NT2/D1 (cell line): Measurements from ENCODE around the gene MOB3B.

Source experiments
- YY1 ChIP-seq: IDR thresholded peaks from 2 replicates; pipeline ENCODE4 v1.6.1; 2011; ENCODE audit not compliant: insufficient read length, insufficient read depth
- ZNF274 ChIP-seq: IDR thresholded peaks from 2 replicates; pipeline ENCODE4 v1.6.1; 2011; ENCODE audit warnings: mild to moderate bottlenecking, low read depth, low read length

DNA sequence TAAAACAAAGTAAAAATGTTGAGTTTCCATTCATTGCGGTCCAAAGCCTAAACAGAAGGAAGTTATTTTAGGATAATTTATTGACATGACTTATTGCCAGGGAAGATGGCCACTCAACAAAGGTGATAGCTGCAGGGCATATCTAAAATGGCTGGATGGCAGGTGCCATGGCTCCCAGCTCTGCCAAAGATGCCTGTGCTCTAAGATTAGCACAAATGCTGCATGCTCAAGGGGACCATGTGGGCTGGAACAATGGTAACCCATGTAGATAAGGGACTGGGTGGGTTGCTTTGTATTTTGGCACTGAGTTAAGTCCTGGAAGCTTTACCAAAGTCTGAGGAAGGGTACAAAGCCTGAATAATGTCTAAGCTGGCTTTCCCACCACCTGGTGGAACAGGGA is 101.1 kb downstream of the MOB3B start:
- TF ChIP-seq ZNF274 (no peak), YY1 (no peak)
